Gastroesophageal sphincter (tissue), 4 donors: ENCODE measurements around the gene UST. TPM values are rescaled to one million over a fixed set of nuclear protein-coding genes. Genes with fewer than 3 reads are reported as not detected.

ENCODE experiments used
- ATAC-seq: fragments of 150-250 bp; one replicate; pipeline ENCODE4 v1.9.1; 2016; ENCODE audit warnings: mild to moderate bottlenecking, moderate library complexity
- H3K27ac ChIP-seq, 4 donors: fragments of 200-600 bp; sonication (generic) in 3 of 4; 1 replicate in 3 of 4; 2 replicates in 1 of 4; pipeline ENCODE4 v1.5.1; 2016 to 2019
- H3K27me3 ChIP-seq: fragments of 200-600 bp; sonication (generic); one replicate; pipeline ENCODE4 v1.5.1; 2019
- H3K36me3 ChIP-seq, 2 donors: fragments of 200-600 bp; sonication (generic); one replicate each; pipeline ENCODE4 v1.5.1; 2019; ENCODE audit warnings: control low read depth in 1 of 2
- H3K4me1 ChIP-seq, 3 donors: fragments of 200-600 bp; sonication (generic); 1 replicate in 2 of 3; 2 replicates in 1 of 3; pipeline ENCODE4 v1.5.1; 2016 to 2019; ENCODE audit warnings: control low read depth in 2 of 3
- H3K4me3 ChIP-seq, 2 donors: fragments of 200-600 bp; sonication (generic); one replicate each; pipeline ENCODE4 v1.5.1; 2019; ENCODE audit warnings: mild to moderate bottlenecking in 1 of 2, moderate library complexity in 1 of 2
- H3K9me3 ChIP-seq, 3 donors: fragments of 200-600 bp; sonication (generic); one replicate each; pipeline ENCODE4 v1.5.1; 2017 to 2019; ENCODE audit warnings: control low read depth in 2 of 3
- EP300 ChIP-seq: sonication (generic); formaldehyde crosslinking; IDR thresholded peaks from one replicate; pipeline ENCODE4 v1.6.1; 2017; ENCODE audit warnings: antibody characterized with exemption, mild to moderate bottlenecking
- POLR2A ChIP-seq, 2 donors: fragments of 450-650 bp; IDR thresholded peaks; one replicate each; pipeline ENCODE4 v1.6.1; 2017; ENCODE audit warnings: antibody characterized with exemption in 2 of 2, mild to moderate bottlenecking in 2 of 2, moderate library complexity in 1 of 2
- POLR2AphosphoS5 ChIP-seq: sonication (generic); formaldehyde crosslinking; IDR thresholded peaks from one replicate; pipeline ENCODE4 v1.6.1; 2017; ENCODE audit warnings: antibody characterized with exemption
- WGBS, 2 donors: methylation state at CpG; one replicate each; pipeline ENCODE4 v1.1.5; 2018; ENCODE audit warnings: low coverage in 1 of 2; 5-methylcytosine and 5-hydroxymethylcytosine counted together
- total RNA-seq, 4 donors: library from RNA; depleted of rRNA; stranded (reverse); fragments of >200 nt; gene quantifications; one replicate each; pipeline ENCODE4 v1.1.0, GENCODE V29; 2016
- TF ChIP-seq, protein P1 (sequence below), 4 experiments: fragments of 200-600 bp in 2 of 4; fragments of 450-650 bp in 2 of 4; sonication (generic) in 1 of 4; IDR thresholded peaks; one replicate each; pipeline ENCODE4 v1.5.1; 2017 to 2019; ENCODE audit warnings: antibody characterized with exemption in 4 of 4, mild to moderate bottlenecking in 2 of 4, moderate library complexity in 2 of 4

Gene UST
- total RNA-seq, 4 donors from 2014 or later, result 17.4 to 48.1 (median 32.4) TPM

DNA sequence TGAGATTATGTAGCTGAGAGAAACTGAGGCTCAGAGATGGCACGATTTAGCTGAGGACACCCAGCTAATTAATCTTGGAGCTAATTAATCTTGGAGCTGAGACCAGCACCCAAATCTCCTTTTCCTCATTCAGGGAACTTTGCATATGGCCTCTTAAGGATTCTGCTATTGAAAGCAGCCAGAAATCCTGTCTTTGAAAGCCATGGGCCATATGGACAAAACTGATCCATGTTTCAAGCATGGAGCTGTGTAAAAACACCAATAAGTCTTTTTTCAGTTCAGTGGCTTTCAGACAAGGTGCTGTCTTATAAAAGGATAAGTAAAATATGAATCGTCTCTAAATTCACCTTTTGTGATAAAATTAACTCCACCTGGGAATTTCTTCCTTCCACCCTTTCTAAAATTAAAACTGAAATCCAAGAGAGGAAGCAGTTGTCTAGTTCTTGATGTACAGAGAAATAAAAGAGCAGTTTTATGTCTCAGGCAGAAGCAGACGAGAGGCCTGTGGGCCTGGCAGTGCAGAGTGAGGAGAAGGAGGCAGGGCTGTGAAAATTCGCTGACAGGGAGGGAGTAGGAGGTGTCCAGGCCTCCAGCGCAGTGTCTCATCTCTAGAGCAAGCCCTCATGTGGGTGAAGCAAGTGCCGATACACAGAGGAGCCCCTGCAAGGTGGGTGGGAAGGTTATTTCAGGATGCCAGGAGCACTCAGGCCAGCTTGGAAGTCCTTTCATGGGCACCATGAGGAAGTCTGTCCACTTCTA, 266.9 kb downstream of the UST start:
- ATAC-seq, result peak; percentile 13
- H3K4me3 ChIP-seq, result no peak overlapping the region
- no peaks in the 10 kb centered on the region for H3K36me3 ChIP-seq
- no peak for TF ChIP-seq POLR2A (IDR thresholded peaks at IDR 0.05)
- TF ChIP-seq POLR2AphosphoS5, result no peak
- no peak for TF ChIP-seq EP300
- TF ChIP-seq, protein P1, sequence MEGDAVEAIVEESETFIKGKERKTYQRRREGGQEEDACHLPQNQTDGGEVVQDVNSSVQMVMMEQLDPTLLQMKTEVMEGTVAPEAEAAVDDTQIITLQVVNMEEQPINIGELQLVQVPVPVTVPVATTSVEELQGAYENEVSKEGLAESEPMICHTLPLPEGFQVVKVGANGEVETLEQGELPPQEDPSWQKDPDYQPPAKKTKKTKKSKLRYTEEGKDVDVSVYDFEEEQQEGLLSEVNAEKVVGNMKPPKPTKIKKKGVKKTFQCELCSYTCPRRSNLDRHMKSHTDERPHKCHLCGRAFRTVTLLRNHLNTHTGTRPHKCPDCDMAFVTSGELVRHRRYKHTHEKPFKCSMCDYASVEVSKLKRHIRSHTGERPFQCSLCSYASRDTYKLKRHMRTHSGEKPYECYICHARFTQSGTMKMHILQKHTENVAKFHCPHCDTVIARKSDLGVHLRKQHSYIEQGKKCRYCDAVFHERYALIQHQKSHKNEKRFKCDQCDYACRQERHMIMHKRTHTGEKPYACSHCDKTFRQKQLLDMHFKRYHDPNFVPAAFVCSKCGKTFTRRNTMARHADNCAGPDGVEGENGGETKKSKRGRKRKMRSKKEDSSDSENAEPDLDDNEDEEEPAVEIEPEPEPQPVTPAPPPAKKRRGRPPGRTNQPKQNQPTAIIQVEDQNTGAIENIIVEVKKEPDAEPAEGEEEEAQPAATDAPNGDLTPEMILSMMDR (IDR thresholded peaks at IDR 0.05), result no peak
- 61 to 70% methylated on average over 5 of the region's 6 CpGs for WGBS, 2 donors
- H3K27me3 ChIP-seq, result no peaks in the 10 kb centered on the region
- no peak overlapping the region for H3K27ac ChIP-seq
- peaks cover 0 to 9% (median 0%) of the 10 kb centered on the region in 3 donors for H3K4me1 ChIP-seq
- no peaks in the 10 kb centered on the region for H3K9me3 ChIP-seq

DNA sequence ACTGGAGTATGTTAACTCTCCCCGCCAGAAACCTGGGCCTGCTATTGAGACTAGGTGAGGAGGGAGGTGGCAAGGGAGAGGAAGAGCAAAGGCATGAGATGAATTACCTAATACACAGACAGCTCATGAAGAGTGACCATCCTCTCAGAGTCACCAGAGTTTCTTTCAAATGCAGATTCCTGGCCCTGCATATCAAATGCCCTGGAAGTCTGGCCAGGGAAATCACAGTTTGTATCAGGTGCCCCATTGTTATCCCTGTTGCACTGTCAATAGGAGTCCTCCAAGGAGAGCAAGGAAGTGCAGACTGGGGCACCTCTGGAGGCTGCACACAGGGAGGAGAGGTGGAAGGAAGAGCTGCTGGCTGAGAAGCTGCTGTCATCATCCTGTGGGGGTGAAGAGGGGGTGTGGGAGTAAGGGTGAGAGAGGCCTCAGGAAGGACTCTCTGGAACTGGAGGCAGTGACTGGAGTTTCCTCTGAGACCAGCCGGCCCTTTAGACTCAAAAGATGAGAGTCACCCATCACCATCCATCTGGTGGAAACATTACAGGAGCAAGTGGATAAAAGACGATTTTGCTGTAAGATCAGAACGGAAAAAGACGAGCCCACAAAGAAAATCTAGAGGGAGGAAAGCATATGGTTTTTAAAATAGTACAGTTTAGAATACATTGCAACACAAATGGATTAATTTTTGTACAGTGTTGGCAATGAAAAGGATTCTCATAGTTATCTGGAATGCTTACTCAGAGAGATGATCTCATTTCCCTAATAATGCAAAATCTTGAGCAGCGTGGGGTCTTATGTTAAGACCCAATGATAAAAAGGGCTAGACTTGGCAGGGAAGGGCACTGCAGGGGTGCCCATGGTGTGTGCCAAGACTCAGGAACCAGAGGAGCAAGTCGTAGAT, 268.1 kb downstream of the UST start:
- H3K4me1 ChIP-seq, result peaks cover 0 to 9% (median 0%) of the 10 kb centered on the region in 3 donors
- no peaks in the 10 kb centered on the region for H3K27me3 ChIP-seq
- no peak for ATAC-seq
- H3K9me3 ChIP-seq, result no peaks in the 10 kb centered on the region
- no peak overlapping the region for H3K27ac ChIP-seq
- no peak overlapping the region for H3K4me3 ChIP-seq
- H3K36me3 ChIP-seq, result peaks cover 0 to 11% of the 10 kb centered on the region in 2 donors
- WGBS, 2 donors, result 41 to 63% methylated on average over 1 to 6 of the region's 7 CpGs
- TF ChIP-seq POLR2A (IDR thresholded peaks at IDR 0.05), result no peak

DNA sequence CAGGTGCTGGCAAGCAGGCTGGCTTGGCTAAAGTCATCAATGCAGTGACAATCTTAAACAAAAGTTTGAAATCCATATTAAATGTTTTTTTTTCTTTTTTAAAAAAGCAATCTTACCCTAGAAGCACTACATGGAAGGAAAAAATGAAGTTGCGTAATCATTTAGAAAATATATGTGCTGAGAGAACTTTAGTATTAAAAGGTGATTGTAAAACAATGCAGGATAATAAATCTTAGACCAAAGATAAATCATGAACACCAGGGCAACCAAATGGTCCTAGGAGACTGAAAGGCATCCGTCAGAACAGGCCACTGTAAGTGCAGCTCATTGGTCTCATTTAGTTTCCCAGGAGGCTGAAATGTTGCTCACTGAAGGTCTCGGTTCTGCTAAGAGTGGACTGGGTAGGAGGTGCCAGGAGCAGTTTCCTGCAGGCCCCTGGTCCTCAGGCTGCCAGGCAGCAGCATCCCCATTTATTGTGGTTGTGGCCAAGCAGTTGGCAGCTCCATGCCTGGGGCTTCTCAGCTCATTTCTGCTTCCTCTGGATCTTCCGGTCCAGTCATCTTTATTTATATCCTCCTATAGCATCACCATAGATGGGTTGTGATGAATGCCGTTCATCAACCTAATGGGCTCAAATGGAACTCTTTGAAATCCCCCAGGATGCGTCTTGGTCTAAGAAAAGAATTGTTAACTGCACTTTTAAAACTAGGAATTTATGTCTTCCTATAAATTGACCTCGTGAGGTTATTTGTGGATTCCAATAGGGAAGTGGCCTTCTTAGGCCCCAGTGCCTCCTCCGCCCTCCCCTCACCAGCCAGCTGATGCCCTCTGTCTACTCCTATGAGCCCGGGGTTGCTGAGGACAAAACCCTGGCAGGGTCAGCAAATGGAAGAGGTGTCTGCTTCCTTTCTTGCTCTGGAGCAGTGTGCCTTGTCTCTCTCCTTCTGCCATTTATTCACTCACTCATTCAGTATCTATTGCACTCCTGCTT, 269.0 kb downstream of the UST start:
- peaks cover 0 to 9% (median 0%) of the 10 kb centered on the region in 3 donors for H3K4me1 ChIP-seq
- H3K27ac ChIP-seq, result no peak overlapping the region
- no peak overlapping the region for H3K4me3 ChIP-seq
- H3K36me3 ChIP-seq, result peaks cover 0 to 19% of the 10 kb centered on the region in 2 donors
- 84 to 100% methylated on average over 1 to 8 of the region's 9 CpGs for WGBS, 2 donors
- no peak for ATAC-seq
- H3K9me3 ChIP-seq, result no peaks in the 10 kb centered on the region
- TF ChIP-seq POLR2A (IDR thresholded peaks at IDR 0.05) (no peak), EP300 (no peak)
- no peaks in the 10 kb centered on the region for H3K27me3 ChIP-seq

DNA sequence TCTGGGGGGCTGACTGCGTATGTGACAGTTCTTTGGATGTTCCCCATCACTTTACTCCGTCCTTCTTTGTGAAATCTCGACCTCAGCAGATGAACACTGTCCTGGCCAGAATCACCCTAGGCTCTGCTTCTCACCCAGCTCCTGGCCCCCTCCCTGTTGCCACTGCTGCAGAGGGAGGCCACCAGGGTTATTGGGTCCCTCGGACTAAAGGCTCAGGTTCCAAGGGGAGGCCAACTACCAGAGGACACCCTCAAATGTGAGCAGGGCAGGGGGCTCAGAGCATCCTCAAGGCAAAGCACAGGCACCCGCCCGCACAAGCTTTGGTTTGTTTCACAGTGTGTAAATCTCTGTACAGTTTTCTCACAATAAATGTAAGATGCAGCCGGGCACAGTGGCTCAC, 269.9 kb downstream of the UST start:
- ATAC-seq, result no peak
- no peak for TF ChIP-seq POLR2A (IDR thresholded peaks at IDR 0.05)
- TF ChIP-seq, protein P1 (IDR thresholded peaks at IDR 0.05), result no peak

DNA sequence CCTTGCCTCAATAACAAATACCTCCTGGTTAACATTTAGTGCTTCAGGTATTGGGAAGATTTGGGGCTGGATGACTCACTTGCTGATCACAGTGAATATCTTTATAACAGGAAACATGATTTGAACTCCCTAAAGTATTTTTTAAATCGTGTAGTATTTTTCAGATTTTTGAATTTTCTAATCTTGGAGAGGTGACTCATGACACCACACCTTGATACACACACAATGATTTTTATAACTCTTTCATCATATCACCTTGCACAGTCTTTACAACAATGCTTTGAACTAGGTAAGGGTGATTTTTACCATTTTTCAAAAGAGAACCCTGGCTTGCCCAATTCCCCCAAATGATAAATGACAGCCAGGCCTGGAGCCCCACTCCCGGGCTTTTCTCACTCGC, 273.5 kb downstream of the UST start:
- Histone ChIP-seq H3K27ac (no peak overlapping the region), H3K36me3 (peaks cover 0 to 46% of the 10 kb centered on the region in 2 donors), H3K4me1 (no peaks in the 10 kb centered on the region), H3K27me3 (no peaks in the 10 kb centered on the region), H3K4me3 (no peak overlapping the region), H3K9me3 (no peaks in the 10 kb centered on the region)
- no peak for TF ChIP-seq POLR2A (IDR thresholded peaks at IDR 0.05)
- no peak for ATAC-seq
- WGBS, 2 donors, result 90% methylated on average over 3 of the region's 3 CpGs

More for the DNA sequence above, 269.9 kb downstream of the UST start:
- Histone ChIP-seq H3K4me1 (peaks cover 0 to 9% (median 0%) of the 10 kb centered on the region in 3 donors), H3K27me3 (no peaks in the 10 kb centered on the region), H3K27ac (no peak overlapping the region), H3K4me3 (no peak overlapping the region), H3K36me3 (peaks cover 0 to 28% of the 10 kb centered on the region in 2 donors), H3K9me3 (no peaks in the 10 kb centered on the region)
- WGBS, 2 donors, result 94% methylated on average over 4 of the region's 7 CpGs; no CpG with 5 or more reads in 1 of the 2 donors

DNA sequence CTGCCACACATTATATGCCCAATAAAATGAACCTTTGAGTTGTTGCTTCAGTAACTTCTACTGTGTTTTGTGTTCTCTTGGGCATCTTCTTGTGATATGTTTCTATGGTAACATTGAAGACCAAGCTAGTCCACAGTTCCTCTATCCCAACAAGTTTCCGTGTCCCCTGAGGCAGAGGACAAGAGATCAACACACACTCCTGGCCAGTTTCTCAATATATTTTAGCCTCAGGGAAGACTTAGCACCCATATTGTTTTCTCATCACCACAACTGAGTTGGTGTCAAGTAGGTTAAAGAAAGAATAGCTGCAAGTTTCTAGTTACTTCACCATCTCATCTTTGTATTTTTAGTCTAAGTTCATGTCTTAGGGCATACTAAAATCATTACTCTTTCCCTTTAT, 277.5 kb downstream of the UST start:
- Histone ChIP-seq H3K4me3 (no peak overlapping the region), H3K27me3 (no peaks in the 10 kb centered on the region), H3K27ac (no peak overlapping the region), H3K36me3 (peaks cover 0 to 41% of the 10 kb centered on the region in 2 donors), H3K9me3 (no peaks in the 10 kb centered on the region), H3K4me1 (peaks cover 0 to 9% (median 0%) of the 10 kb centered on the region in 3 donors)
- ATAC-seq, result no peak
- 45 to 100% methylated on average over 1 of the region's 1 CpG for WGBS, 2 donors
- TF ChIP-seq POLR2AphosphoS5 (no peak), POLR2A (IDR thresholded peaks at IDR 0.05) (no peak), EP300 (no peak)
- TF ChIP-seq, protein P1 (IDR thresholded peaks at IDR 0.05), result no peak
